Keratinocyte (primary cell): ENCODE results near the gene RAD18. TPM values are rescaled to one million over a fixed set of nuclear protein-coding genes. Genes with fewer than 3 reads are reported as not detected.
A peak's percentile ranks its signal among the peaks of the same experiment; 100 is the strongest.

ENCODE experiments used
- DNase-seq: peaks from one replicate; pipeline ENCODE4 v3.0.0-alpha.2; 2011; ENCODE audit warnings: low read depth, missing footprints, low spot score
- FAIRE-seq: peaks from 2 replicates; lab custom pipeline; 2011; peaks lifted over from hg19 to GRCh38; lab: Jason Lieb, UNC
- H2AFZ ChIP-seq: 2 replicates; pipeline ENCODE4 v1.6.0; 2012; ENCODE audit warnings: low read length, control low read depth, inconsistent platforms; ENCODE audit not compliant: control insufficient read depth
- H3K27ac ChIP-seq: 2 replicates; pipeline ENCODE4 v1.5.1; 2011; ENCODE audit warnings: low read length; ENCODE audit not compliant: control insufficient read depth, insufficient read depth
- H3K27me3 ChIP-seq: 3 replicates; pipeline ENCODE4 v1.6.0; 2011; ENCODE audit warnings: low read length; ENCODE audit not compliant: control insufficient read depth, insufficient read depth; ENCODE audit errors: extremely low read depth
- H3K36me3 ChIP-seq, 2 experiments: 2 replicates in 1 of 2; 3 replicates in 1 of 2; pipeline ENCODE4 v1.5.1; 2011; ENCODE audit warnings: low read length in 2 of 2, mild to moderate bottlenecking in 1 of 2; ENCODE audit not compliant: control insufficient read depth in 2 of 2, insufficient read depth in 2 of 2; ENCODE audit errors: extremely low read depth in 1 of 2
- H3K4me1 ChIP-seq: 3 replicates; pipeline ENCODE4 v1.5.1; 2011; ENCODE audit warnings: low read length; ENCODE audit not compliant: control insufficient read depth, insufficient read depth; ENCODE audit errors: extremely low read depth
- H3K4me2 ChIP-seq: 3 replicates; pipeline ENCODE4 v1.6.0; 2011; ENCODE audit warnings: low read depth, low read length; ENCODE audit not compliant: control insufficient read depth, insufficient read depth; ENCODE audit errors: extremely low read depth
- H3K4me3 ChIP-seq, 3 experiments: fragments of 200-600 bp in 1 of 3; sonication (generic) in 1 of 3; 2 replicates in 2 of 3; 3 replicates in 1 of 3; pipeline ENCODE4 v1.5.1; 2011 to 2016; ENCODE audit warnings: low read length in 3 of 3, mild to moderate bottlenecking in 3 of 3, control low read depth in 2 of 3, inconsistent platforms in 1 of 3, low read depth in 1 of 3, mixed read lengths in 1 of 3, mixed run types in 1 of 3, moderate library complexity in 1 of 3; ENCODE audit not compliant: control insufficient read depth in 2 of 3, insufficient read depth in 2 of 3; ENCODE audit errors: extremely low read depth in 1 of 3
- H3K79me2 ChIP-seq: 2 replicates; pipeline ENCODE4 v1.6.0; 2012; ENCODE audit warnings: low read length; ENCODE audit not compliant: control insufficient read depth, insufficient read depth
- H3K9ac ChIP-seq: 3 replicates; pipeline ENCODE4 v1.6.0; 2011; ENCODE audit warnings: low read length; ENCODE audit not compliant: control insufficient read depth, insufficient read depth; ENCODE audit errors: extremely low read depth
- H3K9me1 ChIP-seq: 3 replicates; pipeline ENCODE4 v1.6.0; 2011; ENCODE audit warnings: low read length; ENCODE audit not compliant: control insufficient read depth, insufficient read depth; ENCODE audit errors: extremely low read depth
- H3K9me3 ChIP-seq: 2 replicates; pipeline ENCODE4 v1.5.1; 2012; ENCODE audit warnings: low read depth, low read length; ENCODE audit not compliant: control insufficient read depth
- H4K20me1 ChIP-seq: 3 replicates; pipeline ENCODE4 v1.6.0; 2011; ENCODE audit warnings: low read length; ENCODE audit not compliant: control insufficient read depth, insufficient read depth; ENCODE audit errors: extremely low read depth
- CTCF ChIP-seq, 3 experiments: IDR thresholded peaks in 1 of 3; conservative IDR thresholded peaks in 1 of 3; optimal IDR thresholded peaks in 1 of 3; 2 replicates in 2 of 3; 3 replicates in 1 of 3; pipeline versions ENCODE3 to v1.5.1; 2011; ENCODE audit warnings: low read length in 3 of 3, mild to moderate bottlenecking in 3 of 3, moderate library complexity in 2 of 3, control low read depth in 1 of 3, inconsistent platforms in 1 of 3; ENCODE audit not compliant: insufficient read depth in 2 of 3; ENCODE audit errors: extremely low read depth in 1 of 3
- EZH2 ChIP-seq: IDR thresholded peaks from one replicate; pipeline ENCODE4 v1.6.1; 2012; ENCODE audit warnings: inconsistent platforms, mild to moderate bottlenecking, low read length, moderate library complexity
- dilution Hi-C: fragments of 300-500 bp; cut with MboI; formaldehyde crosslinking; loops from one replicate; pipeline ENCODE4 v1.7.0; 2020; ENCODE audit warnings: low sequenced_read_pairs; ENCODE audit not compliant: extremely low pct_ligation_motif_present
- polyA plus RNA-seq, 5 experiments: library from polyadenylated mRNA; depleted of rRNA in 3 of 5; stranded (reverse) in 3 of 5; stranded (forward) in 1 of 5; unstranded in 1 of 5; fragments of >200 nt; gene quantifications; 1 replicate in 1 of 5; 2 replicates in 3 of 5; 3 replicates in 1 of 5; pipeline versions ENCODE4 v1.2.1 to v1.2.3, GENCODE V29; 2011 to 2012; ENCODE audit warnings: missing spikeins in 2 of 5, low read depth in 1 of 5, low replicate concordance in 1 of 5

The RAD18 gene
- polyA plus RNA-seq, 1 donor (not counting 4 experiments of a cell fraction or from before 2014, with no cell fraction given): 16.0 TPM

- H3K4me1 ChIP-seq: peaks cover 18% of the 10 kb centered on the region
- DNase-seq (no peak), FAIRE-seq (no peak)
- no peaks in the 10 kb centered on the region for H3K36me3 ChIP-seq
- no peaks in the 10 kb centered on the region for H3K9me1 ChIP-seq
- dilution Hi-C loops: no loop called here
- no peaks in the 10 kb centered on the region for H3K79me2 ChIP-seq
- no peak overlapping the region for H3K4me3 ChIP-seq
- H3K27ac ChIP-seq: no peak overlapping the region
- H3K27me3 ChIP-seq: no peaks in the 10 kb centered on the region
- no peak overlapping the region for H3K9ac ChIP-seq
- H4K20me1 ChIP-seq: no peaks in the 10 kb centered on the region
- TF ChIP-seq CTCF (optimal IDR thresholded peaks at IDR 0.05 in 1 of 3, IDR thresholded peaks at IDR 0.05 in 1 of 3, conservative IDR thresholded peaks at IDR 0.05 in 1 of 3; ENCODE audit: extremely low read depth in 1 of 3, insufficient read depth in 2 of 3, low read length in 3 of 3) (no peak), EZH2 (no peak)
- H3K4me2 ChIP-seq: peak overlapping the region; percentile 24
- H2AFZ ChIP-seq: no peak overlapping the region
- H3K9me3 ChIP-seq: no peaks in the 10 kb centered on the region
These were observed 117.1 kb downstream of the RAD18 start for GRCh38 chr3:8846176-8846575.

- Histone ChIP-seq H4K20me1 (no peaks in the 10 kb centered on the region), H3K4me1 (peaks cover 19% of the 10 kb centered on the region), H3K9me3 (no peaks in the 10 kb centered on the region), H3K4me3 (no peak overlapping the region), H3K27me3 (no peaks in the 10 kb centered on the region), H3K9me1 (no peaks in the 10 kb centered on the region), H3K27ac (no peak overlapping the region), H3K36me3 (no peaks in the 10 kb centered on the region), H2AFZ (no peak overlapping the region), H3K79me2 (no peaks in the 10 kb centered on the region), H3K4me2 (no peak overlapping the region), H3K9ac (no peak overlapping the region)
- DNase-seq (no peak), FAIRE-seq (peak; percentile 81)
- TF ChIP-seq CTCF (optimal IDR thresholded peaks at IDR 0.05 in 1 of 3, IDR thresholded peaks at IDR 0.05 in 1 of 3, conservative IDR thresholded peaks at IDR 0.05 in 1 of 3; ENCODE audit: extremely low read depth in 1 of 3, insufficient read depth in 2 of 3, low read length in 3 of 3) (no peak), EZH2 (no peak)
- dilution Hi-C loops: no loop called here
These were observed 117.6 kb downstream of the RAD18 start for GRCh38 chr3:8845641-8846040.
